Smooth muscle cell (in vitro differentiated cells): Measurements from ENCODE around the gene SLC2A5. TPM values are rescaled to one million over a fixed set of nuclear protein-coding genes. Genes with fewer than 3 reads are reported as not detected.

Source experiments
- DNase-seq: peaks from one replicate; lab custom pipeline; 2025; ENCODE audit not compliant: unreplicated experiment; lab: John Stamatoyannopoulos, UW
- H2AFZ ChIP-seq: fragments of 200-600 bp; sonication (generic); 2 replicates; pipeline ENCODE4 v1.6.0; 2016; ENCODE audit warnings: antibody characterized with exemption, low read depth, mild to moderate bottlenecking
- H3F3A ChIP-seq: fragments of 200-600 bp; sonication (generic); 2 replicates; pipeline ENCODE4 v1.6.0; 2017; ENCODE audit warnings: antibody characterized with exemption, low read depth
- H3K27ac ChIP-seq: fragments of 200-600 bp; sonication (generic); 2 replicates; pipeline ENCODE4 v1.5.1; 2016; ENCODE audit warnings: low read depth, mild to moderate bottlenecking
- H3K27me3 ChIP-seq: fragments of 200-600 bp; sonication (generic); 2 replicates; pipeline ENCODE4 v1.6.1; 2016; ENCODE audit warnings: low read depth, mild to moderate bottlenecking
- H3K36me3 ChIP-seq: fragments of 200-600 bp; sonication (generic); 2 replicates; pipeline ENCODE4 v1.5.1; 2016; ENCODE audit warnings: low read depth
- H3K4me1 ChIP-seq: fragments of 200-600 bp; sonication (generic); 2 replicates; pipeline ENCODE4 v1.5.1; 2016; ENCODE audit warnings: low read depth
- H3K4me2 ChIP-seq: fragments of 200-600 bp; sonication (generic); 2 replicates; pipeline ENCODE4 v1.6.0; 2016; ENCODE audit warnings: mild to moderate bottlenecking
- H3K4me3 ChIP-seq: fragments of 200-600 bp; sonication (generic); 2 replicates; pipeline ENCODE4 v1.5.1; 2016; ENCODE audit warnings: mild to moderate bottlenecking
- H3K79me2 ChIP-seq: fragments of 200-600 bp; sonication (generic); 2 replicates; pipeline ENCODE4 v1.6.0; 2016; ENCODE audit warnings: low read depth, mild to moderate bottlenecking
- H3K9ac ChIP-seq: fragments of 200-600 bp; sonication (generic); 2 replicates; pipeline ENCODE4 v1.6.0; 2016; ENCODE audit warnings: low read depth
- H3K9me3 ChIP-seq: fragments of 200-600 bp; sonication (generic); replicated peaks from 2 replicates; pipeline ENCODE4 v1.5.1; 2016; ENCODE audit warnings: low read depth
- H4K20me1 ChIP-seq: fragments of 200-600 bp; sonication (generic); 2 replicates; pipeline ENCODE4 v1.6.0; 2016; ENCODE audit warnings: low read depth
- CTCF ChIP-seq: fragments of 200-600 bp; sonication (generic); IDR thresholded peaks from 2 replicates; pipeline ENCODE4 v1.5.1; 2017; ENCODE audit warnings: borderline replicate concordance, mild to moderate bottlenecking, antibody characterized with exemption; ENCODE audit not compliant: insufficient read depth, poor library complexity, severe bottlenecking
- WGBS: methylation state at CpG from one replicate; pipeline ENCODE4 v1.1.7; 2016; ENCODE audit warnings: low lambda C conversion rate; 5-methylcytosine and 5-hydroxymethylcytosine counted together
- polyA plus RNA-seq: library from polyadenylated mRNA; unstranded; fragments of >200 nt; fragmentation: Nextera tagmentation; extraction: Ambion mirVana; gene quantifications from 2 replicates; pipeline ENCODE4 v1.2.1, GENCODE V29; 2016
- total RNA-seq: library from RNA; depleted of rRNA; stranded (reverse); fragments of >200 nt; gene quantifications from 2 replicates; pipeline ENCODE4 v1.2.3, GENCODE V29; 2014

The SLC2A5 gene
- total and polyA plus RNA-seq, 2 experiments from 2014 or later: 0.04 TPM; not detected in 1

GRCh38 chr1:9047019-9047418 is 22.4 kb downstream of the SLC2A5 start:
- Histone ChIP-seq H3K4me3 (no peak overlapping the region), H3K27ac (no peak overlapping the region), H3F3A (no peaks in the 10 kb centered on the region), H3K9ac (no peak overlapping the region), H3K27me3 (peaks cover 17% of the 10 kb centered on the region), H3K4me2 (no peak overlapping the region), H3K9me3 (no peaks in the 10 kb centered on the region), H4K20me1 (no peaks in the 10 kb centered on the region), H2AFZ (no peak overlapping the region), H3K36me3 (no peaks in the 10 kb centered on the region), H3K79me2 (no peaks in the 10 kb centered on the region), H3K4me1 (no peaks in the 10 kb centered on the region)
- WGBS: 85% methylated on average over 2 of the region's 2 CpGs
- DNase-seq: no peak
- TF ChIP-seq CTCF: no peak

- Histone ChIP-seq H3K79me2 (no peaks in the 10 kb centered on the region), H2AFZ (no peak overlapping the region), H3K36me3 (no peaks in the 10 kb centered on the region), H3K9me3 (no peaks in the 10 kb centered on the region), H3K4me1 (no peaks in the 10 kb centered on the region), H3F3A (no peaks in the 10 kb centered on the region), H3K4me3 (no peak overlapping the region), H4K20me1 (no peaks in the 10 kb centered on the region), H3K4me2 (no peak overlapping the region), H3K27me3 (peaks cover 11% of the 10 kb centered on the region), H3K9ac (no peak overlapping the region), H3K27ac (no peak overlapping the region)
- 84% methylated on average over 7 of the region's 7 CpGs for WGBS
- no peak for TF ChIP-seq CTCF
- no peak for DNase-seq
Measured at GRCh38 chr1:9045861-9046510, 23.4 kb downstream of the SLC2A5 start.

GRCh38 chr1:9044236-9044635 is 25.2 kb downstream of the SLC2A5 start:
- no peak overlapping the region for H3K9ac ChIP-seq
- H3K9me3 ChIP-seq: no peaks in the 10 kb centered on the region
- H3K27me3 ChIP-seq: peaks cover 5% of the 10 kb centered on the region
- TF ChIP-seq CTCF: no peak
- no peaks in the 10 kb centered on the region for H3F3A ChIP-seq
- no peak for DNase-seq
- H2AFZ ChIP-seq: no peak overlapping the region
- 92% methylated on average over 4 of the region's 4 CpGs for whole genome bisulfite sequencing
- H3K4me2 ChIP-seq: no peak overlapping the region
- no peaks in the 10 kb centered on the region for H3K79me2 ChIP-seq
- H3K27ac ChIP-seq: no peak overlapping the region
- no peak overlapping the region for H3K4me3 ChIP-seq
- no peaks in the 10 kb centered on the region for H3K36me3 ChIP-seq
- H4K20me1 ChIP-seq: no peaks in the 10 kb centered on the region
- H3K4me1 ChIP-seq: no peaks in the 10 kb centered on the region

GRCh38 chr1:9042272-9042671 is 27.2 kb downstream of the SLC2A5 start:
- WGBS: 88% methylated on average over 5 of the region's 5 CpGs
- DNase-seq: no peak
- TF ChIP-seq CTCF: no peak

More at GRCh38 chr1:9042272-9042671, 27.2 kb downstream of the SLC2A5 start:
- Histone ChIP-seq H3K27me3 (peaks cover 3% of the 10 kb centered on the region), H3K4me3 (no peak overlapping the region), H3K9me3 (no peaks in the 10 kb centered on the region), H4K20me1 (no peaks in the 10 kb centered on the region), H3K27ac (no peak overlapping the region), H3K36me3 (no peaks in the 10 kb centered on the region), H3K4me1 (no peaks in the 10 kb centered on the region), H3F3A (no peaks in the 10 kb centered on the region), H3K79me2 (no peaks in the 10 kb centered on the region), H2AFZ (no peak overlapping the region), H3K9ac (no peak overlapping the region), H3K4me2 (no peak overlapping the region)
